H1 (cell line): ENCODE data around the gene HLF. TPM values are rescaled to one million over a fixed set of nuclear protein-coding genes. Genes with fewer than 3 reads are reported as not detected.

Experiments used
- E2F6 ChIP-seq: IDR thresholded peaks from 2 replicates; pipeline ENCODE4 v1.6.1; 2012; ENCODE audit warnings: inconsistent platforms
- GTF2F1 ChIP-seq: IDR thresholded peaks from 2 replicates; pipeline ENCODE4 v1.6.1; 2012; ENCODE audit warnings: low read depth, low read length, improper control_type of control experiment, borderline replicate concordance
- MAX ChIP-seq: IDR thresholded peaks from 2 replicates; pipeline ENCODE4 v1.6.1; 2012; ENCODE audit warnings: inconsistent platforms
- RAD21 ChIP-seq, 2 experiments: IDR thresholded peaks in 1 of 2; conservative IDR thresholded peaks in 1 of 2; 2 replicates each; pipeline ENCODE4 v1.6.1; 2011; ENCODE audit warnings: low read depth in 2 of 2, low read length in 2 of 2, improper control_type of control experiment in 1 of 2, inconsistent platforms in 1 of 2, mild to moderate bottlenecking in 1 of 2, moderate library complexity in 1 of 2
- RNF2 ChIP-seq: fragments of 200-900, 300-1000 bp; sonication (generic); IDR thresholded peaks from 2 replicates; pipeline ENCODE4 v1.7.1; 2016; ENCODE audit warnings: borderline replicate concordance, low read depth, mild to moderate bottlenecking, antibody characterized with exemption, low read length; ENCODE audit not compliant: poor library complexity, severe bottlenecking; ENCODE audit errors: missing control alignments
- SRF ChIP-seq: IDR thresholded peaks from 2 replicates; pipeline ENCODE4 v1.6.1; 2011; ENCODE audit warnings: mild to moderate bottlenecking, low read depth, low read length, moderate library complexity
- polyA plus RNA-seq, 7 experiments: library from polyadenylated mRNA; depleted of rRNA in 3 of 7; stranded (reverse) in 5 of 7; unstranded in 2 of 7; fragments of >200 nt in 5 of 7; fragments of 200-250 nt in 2 of 7; gene quantifications; 1 replicate in 5 of 7; 2 replicates in 1 of 7; 4 replicates in 1 of 7; pipeline versions ENCODE4 v1.2.1 to v1.2.3, GENCODE V29; 2011 to 2013; ENCODE audit warnings: missing spikeins in 2 of 7, mixed read lengths in 2 of 7
- total RNA-seq: library from RNA; stranded (reverse); fragmentation: NEBNext Ultra II Directional; extraction: Animal tissue kit (Norgen Biotek cat#: 25700); gene quantifications from 2 replicates; pipeline ENCODE4 v1.2.1, GENCODE V29; 2021

The HLF gene
- total and polyA plus RNA-seq, 2 of the 8 experiments (the other 6 are each of a cell fraction or from before 2014, with no cell fraction given), result 0.39 to 0.60 TPM

- TF ChIP-seq RAD21 (IDR thresholded peaks at IDR 0.05 in 1 of 2, conservative IDR thresholded peaks at IDR 0.05 in 1 of 2; ENCODE audit: low read depth in 2 of 2, low read length in 2 of 2) (no peak), MAX (no peak), SRF (no peak), E2F6 (no peak), RNF2 (no peak), GTF2F1 (no peak)
Observed at GRCh38 chr17:55300479-55301290, 35.9 kb downstream of the HLF start (continued).
